GM12878 (cell line): ENCODE results near the gene URAD. TPM values are rescaled to one million over a fixed set of nuclear protein-coding genes. Genes with fewer than 3 reads are reported as not detected.

Experiments used
- BACH1 ChIP-seq: fragments of 450-650 bp; IDR thresholded peaks from 2 replicates; pipeline ENCODE4 v1.6.1; 2017; ENCODE audit warnings: mild to moderate bottlenecking, borderline replicate concordance
- CEBPB ChIP-seq, 2 experiments: fragments of 150-350 bp in 1 of 2; IDR thresholded peaks; 2 replicates each; pipeline ENCODE4 v1.6.1; 2012 to 2014; ENCODE audit warnings: low read depth in 2 of 2, low read length in 2 of 2, borderline replicate concordance in 1 of 2, inconsistent platforms in 1 of 2
- EP300 ChIP-seq, 2 experiments: fragments of 150-350 bp in 1 of 2; IDR thresholded peaks; 2 replicates each; pipeline ENCODE4 v1.6.1; 2011 to 2012; ENCODE audit warnings: low read depth in 2 of 2, low read length in 2 of 2, borderline replicate concordance in 1 of 2, improper control_type of control experiment in 1 of 2, inconsistent platforms in 1 of 2; ENCODE audit not compliant: control insufficient read depth in 1 of 2
- ETV6 ChIP-seq, 2 experiments: fragments of 450-650 bp in 1 of 2; IDR thresholded peaks in 1 of 2; conservative IDR thresholded peaks in 1 of 2; 2 replicates each; pipeline ENCODE4 v1.6.1; 2014; ENCODE audit warnings: antibody characterized with exemption in 1 of 2, borderline replicate concordance in 1 of 2, low read depth in 1 of 2, mild to moderate bottlenecking in 1 of 2, moderate library complexity in 1 of 2
- FOXM1 ChIP-seq: IDR thresholded peaks from 2 replicates; pipeline ENCODE4 v1.6.1; 2012; ENCODE audit warnings: low read depth, mild to moderate bottlenecking, inconsistent platforms, low read length, moderate library complexity
- HDAC6 ChIP-seq: fragments of 200-600 bp; sonication (generic); IDR thresholded peaks from one replicate; pipeline ENCODE4 v1.8.0; 2017; ENCODE audit warnings: antibody characterized with exemption; ENCODE audit not compliant: unreplicated experiment
- HDGF ChIP-seq: fragments of 450-650 bp; IDR thresholded peaks from 2 replicates; pipeline ENCODE4 v1.6.1; 2016; ENCODE audit warnings: antibody characterized with exemption
- IKZF2 ChIP-seq, 2 experiments: fragments of 450-650 bp; IDR thresholded peaks; 2 replicates each; pipeline ENCODE4 v1.6.1; 2017; ENCODE audit warnings: mild to moderate bottlenecking in 2 of 2, moderate library complexity in 2 of 2
- MEF2A ChIP-seq: IDR thresholded peaks from 2 replicates; pipeline ENCODE4 v1.6.1; 2011; ENCODE audit warnings: low read depth, mild to moderate bottlenecking, low read length, moderate library complexity; ENCODE audit not compliant: insufficient read depth
- NR2C1 ChIP-seq: fragments of 450-650 bp; IDR thresholded peaks from 2 replicates; pipeline ENCODE4 v1.6.1; 2017; ENCODE audit warnings: antibody characterized with exemption, mild to moderate bottlenecking, moderate library complexity
- PAX5 ChIP-seq: IDR thresholded peaks from 2 replicates; pipeline ENCODE4 v1.6.1; 2011; ENCODE audit warnings: low read depth, low read length, borderline replicate concordance
- RAD51 ChIP-seq: fragments of 450-650 bp; IDR thresholded peaks from 2 replicates; pipeline ENCODE4 v1.6.1; 2016; ENCODE audit warnings: moderate library complexity, mild to moderate bottlenecking, inconsistent platforms
- RB1 ChIP-seq: fragments of 450-650 bp; formaldehyde crosslinking; IDR thresholded peaks from 2 replicates; pipeline ENCODE4 v1.6.1; 2017; ENCODE audit warnings: mild to moderate bottlenecking, borderline replicate concordance
- RUNX3 ChIP-seq: IDR thresholded peaks from 2 replicates; pipeline ENCODE4 v1.6.1; 2012; ENCODE audit warnings: low read length, inconsistent platforms
- SUPT20H ChIP-seq: IDR thresholded peaks from 2 replicates; pipeline ENCODE4 v1.6.1; 2011; ENCODE audit warnings: low read depth, mild to moderate bottlenecking, low read length, moderate library complexity, borderline replicate concordance; ENCODE audit not compliant: control insufficient read depth
- TBL1XR1 ChIP-seq: IDR thresholded peaks from 2 replicates; pipeline ENCODE4 v1.6.1; 2012; ENCODE audit warnings: low read depth, low read length, improper control_type of control experiment
- TCF12 ChIP-seq: IDR thresholded peaks from 2 replicates; pipeline ENCODE4 v1.6.1; 2011; ENCODE audit warnings: low read depth, mild to moderate bottlenecking, low read length
- YBX1 ChIP-seq: fragments of 450-650 bp; IDR thresholded peaks from 2 replicates; pipeline ENCODE4 v1.6.1; 2016; ENCODE audit warnings: antibody characterized with exemption
- ZNF207 ChIP-seq: fragments of 450-650 bp; IDR thresholded peaks from 2 replicates; pipeline ENCODE4 v1.6.1; 2014; ENCODE audit warnings: antibody characterized with exemption, mild to moderate bottlenecking, borderline replicate concordance
- ZNF622 ChIP-seq: fragments of 450-650 bp; IDR thresholded peaks from 2 replicates; pipeline ENCODE4 v1.6.1; 2017; ENCODE audit warnings: mild to moderate bottlenecking, inconsistent platforms
- ZZZ3 ChIP-seq: IDR thresholded peaks from 2 replicates; pipeline ENCODE4 v1.6.1; 2011; ENCODE audit warnings: low read depth; ENCODE audit not compliant: control insufficient read depth, insufficient read length
- polyA plus RNA-seq, 11 experiments: library from polyadenylated mRNA; depleted of rRNA in 4 of 11; unstranded in 6 of 11; stranded (reverse) in 5 of 11; fragments of >200 nt; fragmentation: Nextera tagmentation in 4 of 11; fragmentation: Illumina TruSeq in 1 of 11; extraction: Ambion mirVana in 4 of 11; extraction: Trizol in 1 of 11; gene quantifications; 1 replicate in 1 of 11; 2 replicates in 10 of 11; pipeline versions ENCODE4 v1.2.1 to v1.2.3, GENCODE V29; 2011 to 2016; ENCODE audit warnings: inconsistent platforms in 2 of 11, missing spikeins in 2 of 11, low read depth in 1 of 11
- total RNA-seq, 4 experiments: library from RNA; depleted of rRNA in 3 of 4; stranded (reverse); fragments of >200 nt in 3 of 4; fragmentation: Illumina TruSeq in 1 of 4; extraction: Trizol in 1 of 4; gene quantifications; 2 replicates each; pipeline versions ENCODE4 v1.2.1 to v1.2.3, GENCODE V29; 2013 to 2021
- TF ChIP-seq, protein P1 (sequence below): fragments of 450-650 bp; IDR thresholded peaks from 2 replicates; pipeline ENCODE4 v1.6.1; 2017; ENCODE audit warnings: low read depth, mild to moderate bottlenecking, moderate library complexity
- TF ChIP-seq, protein P2 (sequence below): fragments of 450-650 bp; IDR thresholded peaks from 2 replicates; pipeline ENCODE4 v1.6.1; 2017; ENCODE audit warnings: mild to moderate bottlenecking, moderate library complexity
- TF ChIP-seq, protein P3 (sequence below): IDR thresholded peaks from 2 replicates; pipeline ENCODE4 v1.6.1; 2011; ENCODE audit warnings: borderline replicate concordance, low read depth, mild to moderate bottlenecking, moderate library complexity, mixed read lengths, low read length; ENCODE audit not compliant: insufficient read depth; ENCODE audit errors: extremely low read length

URAD gene
- total and polyA plus RNA-seq, 10 of the 15 experiments (the other 5 are each of a cell fraction or from before 2014, with no cell fraction given): not detected

DNA sequence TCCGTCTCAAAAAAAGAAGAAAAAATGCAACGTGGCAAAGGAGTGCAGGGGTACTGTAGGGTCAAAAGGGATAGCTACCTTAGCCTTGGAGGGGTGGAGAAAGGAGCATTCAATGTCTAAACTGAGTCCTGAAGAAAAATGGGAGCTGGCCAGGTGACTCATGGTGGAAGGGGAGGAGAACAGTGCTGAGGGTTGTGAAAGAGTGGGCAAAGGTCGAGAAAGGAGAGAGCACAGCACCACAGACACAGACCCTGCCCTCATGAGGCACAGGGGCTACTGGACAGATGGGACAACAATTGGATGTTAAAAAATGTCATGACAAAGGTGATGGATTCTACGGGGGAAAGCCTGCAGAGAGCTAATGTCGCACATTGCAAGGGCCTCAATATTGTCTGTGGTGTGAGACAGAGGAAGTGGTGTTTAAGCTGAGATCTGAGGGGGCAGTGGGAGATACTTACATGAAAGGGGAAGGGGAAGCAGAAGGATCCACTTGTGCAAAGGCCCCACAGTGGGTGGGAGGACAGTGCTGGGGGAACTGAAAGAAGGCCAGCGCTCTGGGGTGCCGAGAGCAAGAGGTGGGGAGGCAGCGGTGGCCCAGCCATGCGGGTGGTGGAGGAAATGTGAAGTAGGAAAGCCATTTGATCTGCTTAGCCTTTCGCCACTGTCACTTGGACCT lies 42.9 kb upstream of the URAD start (continued):
- TF ChIP-seq, protein P1, sequence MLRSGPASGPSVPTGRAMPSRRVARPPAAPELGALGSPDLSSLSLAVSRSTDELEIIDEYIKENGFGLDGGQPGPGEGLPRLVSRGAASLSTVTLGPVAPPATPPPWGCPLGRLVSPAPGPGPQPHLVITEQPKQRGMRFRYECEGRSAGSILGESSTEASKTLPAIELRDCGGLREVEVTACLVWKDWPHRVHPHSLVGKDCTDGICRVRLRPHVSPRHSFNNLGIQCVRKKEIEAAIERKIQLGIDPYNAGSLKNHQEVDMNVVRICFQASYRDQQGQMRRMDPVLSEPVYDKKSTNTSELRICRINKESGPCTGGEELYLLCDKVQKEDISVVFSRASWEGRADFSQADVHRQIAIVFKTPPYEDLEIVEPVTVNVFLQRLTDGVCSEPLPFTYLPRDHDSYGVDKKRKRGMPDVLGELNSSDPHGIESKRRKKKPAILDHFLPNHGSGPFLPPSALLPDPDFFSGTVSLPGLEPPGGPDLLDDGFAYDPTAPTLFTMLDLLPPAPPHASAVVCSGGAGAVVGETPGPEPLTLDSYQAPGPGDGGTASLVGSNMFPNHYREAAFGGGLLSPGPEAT: peak; percentile 53; the same call in 1 of the 2 replicates
- no peak for TF ChIP-seq NR2C1
- TF ChIP-seq, protein P2, sequence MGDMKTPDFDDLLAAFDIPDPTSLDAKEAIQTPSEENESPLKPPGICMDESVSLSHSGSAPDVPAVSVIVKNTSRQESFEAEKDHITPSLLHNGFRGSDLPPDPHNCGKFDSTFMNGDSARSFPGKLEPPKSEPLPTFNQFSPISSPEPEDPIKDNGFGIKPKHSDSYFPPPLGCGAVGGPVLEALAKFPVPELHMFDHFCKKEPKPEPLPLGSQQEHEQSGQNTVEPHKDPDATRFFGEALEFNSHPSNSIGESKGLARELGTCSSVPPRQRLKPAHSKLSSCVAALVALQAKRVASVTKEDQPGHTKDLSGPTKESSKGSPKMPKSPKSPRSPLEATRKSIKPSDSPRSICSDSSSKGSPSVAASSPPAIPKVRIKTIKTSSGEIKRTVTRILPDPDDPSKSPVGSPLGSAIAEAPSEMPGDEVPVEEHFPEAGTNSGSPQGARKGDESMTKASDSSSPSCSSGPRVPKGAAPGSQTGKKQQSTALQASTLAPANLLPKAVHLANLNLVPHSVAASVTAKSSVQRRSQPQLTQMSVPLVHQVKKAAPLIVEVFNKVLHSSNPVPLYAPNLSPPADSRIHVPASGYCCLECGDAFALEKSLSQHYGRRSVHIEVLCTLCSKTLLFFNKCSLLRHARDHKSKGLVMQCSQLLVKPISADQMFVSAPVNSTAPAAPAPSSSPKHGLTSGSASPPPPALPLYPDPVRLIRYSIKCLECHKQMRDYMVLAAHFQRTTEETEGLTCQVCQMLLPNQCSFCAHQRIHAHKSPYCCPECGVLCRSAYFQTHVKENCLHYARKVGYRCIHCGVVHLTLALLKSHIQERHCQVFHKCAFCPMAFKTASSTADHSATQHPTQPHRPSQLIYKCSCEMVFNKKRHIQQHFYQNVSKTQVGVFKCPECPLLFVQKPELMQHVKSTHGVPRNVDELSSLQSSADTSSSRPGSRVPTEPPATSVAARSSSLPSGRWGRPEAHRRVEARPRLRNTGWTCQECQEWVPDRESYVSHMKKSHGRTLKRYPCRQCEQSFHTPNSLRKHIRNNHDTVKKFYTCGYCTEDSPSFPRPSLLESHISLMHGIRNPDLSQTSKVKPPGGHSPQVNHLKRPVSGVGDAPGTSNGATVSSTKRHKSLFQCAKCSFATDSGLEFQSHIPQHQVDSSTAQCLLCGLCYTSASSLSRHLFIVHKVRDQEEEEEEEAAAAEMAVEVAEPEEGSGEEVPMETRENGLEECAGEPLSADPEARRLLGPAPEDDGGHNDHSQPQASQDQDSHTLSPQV: no peak
- TF ChIP-seq ZNF207: no peak
- 0 out of 2 replicates have a peak, but pooled peaks have one; percentile 24 for TF ChIP-seq PAX5
- TF ChIP-seq CEBPB (IDR thresholded peaks at IDR 0.05; ENCODE audit: borderline replicate concordance in 1 of 2, low read depth in 2 of 2, low read length in 2 of 2): no peak
- peak in 1 of 2 experiments; percentile 46; a peak in 1 of 4 replicates for TF ChIP-seq EP300 (IDR thresholded peaks at IDR 0.05; ENCODE audit: borderline replicate concordance in 1 of 2, control insufficient read depth in 1 of 2, low read depth in 2 of 2, low read length in 2 of 2)
- TF ChIP-seq, protein P3, sequence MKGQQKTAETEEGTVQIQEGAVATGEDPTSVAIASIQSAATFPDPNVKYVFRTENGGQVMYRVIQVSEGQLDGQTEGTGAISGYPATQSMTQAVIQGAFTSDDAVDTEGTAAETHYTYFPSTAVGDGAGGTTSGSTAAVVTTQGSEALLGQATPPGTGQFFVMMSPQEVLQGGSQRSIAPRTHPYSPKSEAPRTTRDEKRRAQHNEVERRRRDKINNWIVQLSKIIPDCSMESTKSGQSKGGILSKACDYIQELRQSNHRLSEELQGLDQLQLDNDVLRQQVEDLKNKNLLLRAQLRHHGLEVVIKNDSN: no peak
- peak in 1 of 2 experiments; percentile 84; a peak in 2 of 4 replicates for TF ChIP-seq ETV6 (conservative IDR thresholded peaks at IDR 0.05 in 1 of 2, IDR thresholded peaks at IDR 0.05 in 1 of 2; ENCODE audit: borderline replicate concordance in 1 of 2, low read depth in 1 of 2)
- no peak for TF ChIP-seq RB1
- TF ChIP-seq MEF2A: 0 out of 2 replicates have a peak, but pooled peaks have one; percentile 29
- peak; percentile 63 to 82; a peak in 3 of 4 replicates for TF ChIP-seq IKZF2 (IDR thresholded peaks at IDR 0.05)
- 0 out of 2 replicates have a peak, but pooled peaks have one; percentile 77 for TF ChIP-seq HDGF
- peak; percentile 61 for TF ChIP-seq RUNX3
- 0 out of 2 replicates have a peak, but pooled peaks have one; percentile 15 for TF ChIP-seq TCF12
- no peak for TF ChIP-seq TBL1XR1
- no peak for TF ChIP-seq HDAC6
- TF ChIP-seq ZZZ3: no peak
- peak; percentile 69; the same call in 1 of the 2 replicates for TF ChIP-seq BACH1
- TF ChIP-seq ZNF622: no peak
- TF ChIP-seq FOXM1: no peak
- TF ChIP-seq YBX1: no peak
- TF ChIP-seq SUPT20H: no peak
- TF ChIP-seq RAD51: no peak
